ENCODE measurements around the gene UPF1.

DNA sequence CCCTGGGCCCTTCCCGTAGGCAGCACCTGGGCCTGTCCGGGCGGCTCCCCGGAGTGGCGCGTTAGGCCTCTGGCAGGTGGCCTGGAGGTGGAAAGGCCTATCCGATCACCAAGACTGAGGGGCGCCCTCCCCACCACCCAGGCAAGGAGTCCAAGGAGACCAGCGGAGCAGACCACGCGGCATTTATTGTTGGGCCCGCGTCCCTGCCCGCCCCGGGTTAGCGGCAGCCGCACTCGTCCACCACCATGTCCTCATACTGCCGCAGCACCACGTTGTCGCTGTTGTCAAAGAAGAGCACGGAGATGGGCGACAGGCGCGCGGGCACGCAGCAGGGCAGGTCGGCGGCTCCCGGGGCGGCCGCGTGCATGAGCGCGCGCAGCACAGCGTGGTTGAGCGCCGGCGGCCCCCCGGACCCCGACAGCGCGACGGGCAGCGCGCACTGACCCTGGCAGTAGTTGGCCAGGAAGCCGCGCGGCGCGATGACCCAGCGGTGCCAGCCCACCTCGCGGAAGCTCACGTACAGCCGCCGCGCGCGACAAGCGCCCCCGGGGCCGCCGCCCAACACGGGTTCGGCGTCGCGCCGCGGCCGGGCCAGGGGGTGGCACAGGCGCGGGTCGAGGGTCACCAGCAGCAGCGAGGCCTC, 36.7 kb downstream of the UPF1 start:
- TF ChIP-seq, protein P1, sequence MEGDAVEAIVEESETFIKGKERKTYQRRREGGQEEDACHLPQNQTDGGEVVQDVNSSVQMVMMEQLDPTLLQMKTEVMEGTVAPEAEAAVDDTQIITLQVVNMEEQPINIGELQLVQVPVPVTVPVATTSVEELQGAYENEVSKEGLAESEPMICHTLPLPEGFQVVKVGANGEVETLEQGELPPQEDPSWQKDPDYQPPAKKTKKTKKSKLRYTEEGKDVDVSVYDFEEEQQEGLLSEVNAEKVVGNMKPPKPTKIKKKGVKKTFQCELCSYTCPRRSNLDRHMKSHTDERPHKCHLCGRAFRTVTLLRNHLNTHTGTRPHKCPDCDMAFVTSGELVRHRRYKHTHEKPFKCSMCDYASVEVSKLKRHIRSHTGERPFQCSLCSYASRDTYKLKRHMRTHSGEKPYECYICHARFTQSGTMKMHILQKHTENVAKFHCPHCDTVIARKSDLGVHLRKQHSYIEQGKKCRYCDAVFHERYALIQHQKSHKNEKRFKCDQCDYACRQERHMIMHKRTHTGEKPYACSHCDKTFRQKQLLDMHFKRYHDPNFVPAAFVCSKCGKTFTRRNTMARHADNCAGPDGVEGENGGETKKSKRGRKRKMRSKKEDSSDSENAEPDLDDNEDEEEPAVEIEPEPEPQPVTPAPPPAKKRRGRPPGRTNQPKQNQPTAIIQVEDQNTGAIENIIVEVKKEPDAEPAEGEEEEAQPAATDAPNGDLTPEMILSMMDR (conservative IDR thresholded peaks at IDR 0.05 in 1 of 2, IDR thresholded peaks at IDR 0.05 in 1 of 2; ENCODE audit: extremely low read depth in 1 of 2, insufficient read depth in 1 of 2, low read depth in 1 of 2, low read length in 2 of 2): no peak
- no peak for TF ChIP-seq EZH2 (IDR thresholded peaks at IDR 0.05; ENCODE audit: borderline replicate concordance, low read length)
